DOHH2 (cell line): ENCODE results near the gene LSMEM2.

ENCODE experiments used
- H3F3A ChIP-seq: fragments of 200-600 bp; sonication (generic), shearing (Covaris generic); 2 replicates; pipeline ENCODE4 v1.6.0; 2016; ENCODE audit warnings: antibody characterized with exemption, mild to moderate bottlenecking; ENCODE audit not compliant: control insufficient read depth, insufficient read depth
- H3K27ac ChIP-seq: fragments of 200-600 bp; sonication (generic); 2 replicates; pipeline ENCODE4 v1.5.1; 2014; ENCODE audit warnings: low read depth, mild to moderate bottlenecking, low read length, moderate library complexity
- H3K27me3 ChIP-seq: fragments of 200-600 bp; sonication (generic); 2 replicates; pipeline ENCODE4 v1.6.1; 2014; ENCODE audit warnings: mild to moderate bottlenecking, low read length, mixed read lengths; ENCODE audit not compliant: control insufficient read depth
- H3K36me3 ChIP-seq: fragments of 200-600 bp; sonication (generic); 2 replicates; pipeline ENCODE4 v1.6.1; 2014; ENCODE audit warnings: mild to moderate bottlenecking, low read length, moderate library complexity, mixed read lengths; ENCODE audit not compliant: control insufficient read depth
- H3K4me1 ChIP-seq: fragments of 200-600 bp; sonication (generic); 2 replicates; pipeline ENCODE4 v1.6.1; 2014; ENCODE audit warnings: mild to moderate bottlenecking, low read length, mixed read lengths; ENCODE audit not compliant: control insufficient read depth
- H3K4me2 ChIP-seq: fragments of 200-600 bp; sonication (generic); 2 replicates; pipeline ENCODE4 v1.6.0; 2014; ENCODE audit warnings: mild to moderate bottlenecking, low read length, moderate library complexity
- H3K4me3 ChIP-seq: fragments of 200-600 bp; sonication (generic); 2 replicates; pipeline ENCODE4 v1.5.1; 2014; ENCODE audit warnings: mild to moderate bottlenecking, low read length, mixed read lengths
- H3K79me2 ChIP-seq: fragments of 200-600 bp; sonication (generic); 2 replicates; pipeline ENCODE4 v1.6.1; 2014; ENCODE audit warnings: mild to moderate bottlenecking, low read length, mixed read lengths; ENCODE audit not compliant: control insufficient read depth
- H3K9me2 ChIP-seq: fragments of 200-600 bp; sonication (generic); replicated peaks from 2 replicates; pipeline ENCODE4 v1.6.1; 2014; ENCODE audit warnings: mild to moderate bottlenecking, low read length, mixed read lengths; ENCODE audit not compliant: control insufficient read depth
- H3K9me3 ChIP-seq: fragments of 200-600 bp; sonication (generic); 2 replicates; pipeline ENCODE4 v1.6.1; 2014; ENCODE audit warnings: antibody characterized with exemption, low read length, mixed read lengths; ENCODE audit not compliant: control insufficient read depth, insufficient read depth
- H4K20me1 ChIP-seq: fragments of 200-600 bp; sonication (generic); 2 replicates; pipeline ENCODE4 v1.6.0; 2014; ENCODE audit warnings: low read depth, mild to moderate bottlenecking, antibody characterized with exemption, low read length, moderate library complexity; ENCODE audit not compliant: control insufficient read depth, insufficient read depth
- CTCF ChIP-seq: fragments of 200-600 bp; sonication (generic); IDR thresholded peaks from one replicate; pipeline ENCODE4 v1.5.1; 2014; ENCODE audit warnings: antibody characterized with exemption, mild to moderate bottlenecking, low read depth, low read length; ENCODE audit not compliant: poor library complexity, severe bottlenecking
- EZH2phosphoT487 ChIP-seq: fragments of 200-600 bp; sonication (generic); IDR thresholded peaks from 2 replicates; pipeline ENCODE4 v1.6.1; 2017; ENCODE audit warnings: borderline replicate concordance, mild to moderate bottlenecking, antibody characterized with exemption, low read length, moderate library complexity, mixed read lengths

LSMEM2 gene

GRCh38 chr3:50258029-50258680, 20.7 kb upstream of the LSMEM2 start:
- Histone ChIP-seq H3K4me1 (peaks cover 10% of the 10 kb centered on the region), H3K4me2 (no peak overlapping the region), H4K20me1 (no peaks in the 10 kb centered on the region), H3F3A (no peaks in the 10 kb centered on the region; the same call in 1 of the 2 replicates), H3K79me2 (no peaks in the 10 kb centered on the region), H3K27me3 (no peaks in the 10 kb centered on the region), H3K9me3 (no peaks in the 10 kb centered on the region), H3K27ac (no peak overlapping the region), H3K36me3 (peaks cover 40% of the 10 kb centered on the region), H3K9me2 (no peaks in the 10 kb centered on the region), H3K4me3 (no peak overlapping the region)
- TF ChIP-seq EZH2phosphoT487 (no peak), CTCF (no peak)

GRCh38 chr3:50258979-50259378, 19.9 kb upstream of the LSMEM2 start:
- no peaks in the 10 kb centered on the region; the same call in 1 of the 2 replicates for H3F3A ChIP-seq
- TF ChIP-seq EZH2phosphoT487 (no peak), CTCF (no peak)

GRCh38 chr3:50259432-50260026, 19.4 kb upstream of the LSMEM2 start:
- H3K27me3 ChIP-seq, result no peaks in the 10 kb centered on the region
- H3K4me3 ChIP-seq, result peak overlapping the region; percentile 66
- no peaks in the 10 kb centered on the region for H3K9me3 ChIP-seq
- no peaks in the 10 kb centered on the region for H3K79me2 ChIP-seq
- H4K20me1 ChIP-seq, result no peaks in the 10 kb centered on the region
- peak overlapping the region; percentile 69 for H3K4me2 ChIP-seq
- H3K9me2 ChIP-seq, result no peaks in the 10 kb centered on the region
- peaks cover 30% of the 10 kb centered on the region for H3K36me3 ChIP-seq
- peaks cover 10% of the 10 kb centered on the region for H3K4me1 ChIP-seq
- no peaks in the 10 kb centered on the region; the same call in 1 of the 2 replicates for H3F3A ChIP-seq
- no peak for TF ChIP-seq CTCF
- no peak for TF ChIP-seq EZH2phosphoT487
- H3K27ac ChIP-seq, result no peak overlapping the region

More at GRCh38 chr3:50258979-50259378, 19.9 kb upstream of the LSMEM2 start:
- Histone ChIP-seq H3K4me3 (no peak overlapping the region), H3K27me3 (no peaks in the 10 kb centered on the region), H3K9me2 (no peaks in the 10 kb centered on the region), H3K4me1 (peaks cover 10% of the 10 kb centered on the region), H4K20me1 (no peaks in the 10 kb centered on the region), H3K36me3 (peaks cover 36% of the 10 kb centered on the region), H3K79me2 (no peaks in the 10 kb centered on the region), H3K4me2 (no peak overlapping the region), H3K27ac (no peak overlapping the region), H3K9me3 (no peaks in the 10 kb centered on the region)
